Uterus (tissue), 4 donors: ENCODE measurements around the gene HOXD10. TPM values are rescaled to one million over a fixed set of nuclear protein-coding genes. Genes with fewer than 3 reads are reported as not detected.

Experiments
- DNase-seq, 2 donors: peaks; one replicate each; pipeline ENCODE4 v3.0.0-alpha.2; 2019 to 2020
- H3K27ac ChIP-seq, 2 donors: fragments of 200-600 bp; sonication (generic); 1 replicate in 1 of 2; 2 replicates in 1 of 2; pipeline ENCODE4 v1.5.1; 2016 to 2018
- H3K27me3 ChIP-seq, 2 donors: fragments of 200-600 bp; sonication (generic); one replicate each; pipeline ENCODE4 v1.5.1; 2018 to 2019; ENCODE audit warnings: control low read depth in 1 of 2
- H3K36me3 ChIP-seq, 2 donors: fragments of 200-600 bp; sonication (generic); one replicate each; pipeline ENCODE4 v1.5.1; 2019; ENCODE audit warnings: control low read depth in 1 of 2
- H3K4me1 ChIP-seq, 2 donors: fragments of 200-600 bp; sonication (generic); one replicate each; pipeline ENCODE4 v1.5.1; 2018 to 2019; ENCODE audit warnings: control low read depth in 1 of 2
- H3K4me3 ChIP-seq, 2 donors: fragments of 200-600 bp; sonication (generic); 1 replicate in 1 of 2; 2 replicates in 1 of 2; pipeline ENCODE4 v1.5.1; 2018 to 2019; ENCODE audit warnings: mild to moderate bottlenecking in 1 of 2
- H3K9me3 ChIP-seq, 2 donors: fragments of 200-600 bp; sonication (generic); one replicate each; pipeline ENCODE4 v1.5.1; 2019; ENCODE audit warnings: control low read depth in 1 of 2
- POLR2A ChIP-seq, 2 donors: fragments of 450-650 bp; IDR thresholded peaks; one replicate each; pipeline ENCODE4 v1.6.1; 2016; ENCODE audit warnings: antibody characterized with exemption in 2 of 2, mild to moderate bottlenecking in 1 of 2, moderate library complexity in 1 of 2
- intact Hi-C: fragments of 100-400 bp; cut with DNase I; formaldehyde crosslinking; loops from one replicate; pipeline ENCODE4 v1.15.1; 2023; ENCODE audit warnings: low total_unique reads
- total RNA-seq, 4 donors: library from RNA; depleted of rRNA in 3 of 4; stranded (reverse); fragments of >200 nt in 3 of 4; gene quantifications; one replicate each; pipeline versions ENCODE4 v1.1.0 to v1.2.4, GENCODE V29; 2014 to 2023
- TF ChIP-seq, protein P1 (sequence below), 4 experiments: fragments of 200-600 bp in 2 of 4; fragments of 450-650 bp in 2 of 4; sonication (generic) in 2 of 4; IDR thresholded peaks; one replicate each; pipeline ENCODE4 v1.5.1; 2016 to 2019; ENCODE audit warnings: antibody characterized with exemption in 4 of 4, mild to moderate bottlenecking in 2 of 4, moderate library complexity in 1 of 4
- donor health status: DM: yes; HTN: yes; CAD: no.

HOXD10 gene
- total RNA-seq, 4 donors from 2014 or later: 6.8 to 81.0 (median 53.6) TPM

- intact Hi-C loops: no loop called here
- Histone ChIP-seq H3K27ac (peak overlapping the region; percentile 82 to 83), H3K9me3 (no peaks in the 10 kb centered on the region), H3K36me3 (no peaks in the 10 kb centered on the region), H3K27me3 (no peaks in the 10 kb centered on the region), H3K4me1 (no peaks in the 10 kb centered on the region), H3K4me3 (peak overlapping the region; percentile 9 to 20)
- no peak for TF ChIP-seq POLR2A (IDR thresholded peaks at IDR 0.05)
- TF ChIP-seq, protein P1, sequence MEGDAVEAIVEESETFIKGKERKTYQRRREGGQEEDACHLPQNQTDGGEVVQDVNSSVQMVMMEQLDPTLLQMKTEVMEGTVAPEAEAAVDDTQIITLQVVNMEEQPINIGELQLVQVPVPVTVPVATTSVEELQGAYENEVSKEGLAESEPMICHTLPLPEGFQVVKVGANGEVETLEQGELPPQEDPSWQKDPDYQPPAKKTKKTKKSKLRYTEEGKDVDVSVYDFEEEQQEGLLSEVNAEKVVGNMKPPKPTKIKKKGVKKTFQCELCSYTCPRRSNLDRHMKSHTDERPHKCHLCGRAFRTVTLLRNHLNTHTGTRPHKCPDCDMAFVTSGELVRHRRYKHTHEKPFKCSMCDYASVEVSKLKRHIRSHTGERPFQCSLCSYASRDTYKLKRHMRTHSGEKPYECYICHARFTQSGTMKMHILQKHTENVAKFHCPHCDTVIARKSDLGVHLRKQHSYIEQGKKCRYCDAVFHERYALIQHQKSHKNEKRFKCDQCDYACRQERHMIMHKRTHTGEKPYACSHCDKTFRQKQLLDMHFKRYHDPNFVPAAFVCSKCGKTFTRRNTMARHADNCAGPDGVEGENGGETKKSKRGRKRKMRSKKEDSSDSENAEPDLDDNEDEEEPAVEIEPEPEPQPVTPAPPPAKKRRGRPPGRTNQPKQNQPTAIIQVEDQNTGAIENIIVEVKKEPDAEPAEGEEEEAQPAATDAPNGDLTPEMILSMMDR (IDR thresholded peaks at IDR 0.05): no peak
- DNase-seq: no peak
These were observed 44.6 kb downstream of the HOXD10 start for GRCh38 chr2:176160986-176161824.

- H3K4me3 ChIP-seq: peak overlapping the region in 1 of 2 donors; percentile 10
These were observed 45.4 kb downstream of the HOXD10 start for GRCh38 chr2:176161825-176162626.

DNA sequence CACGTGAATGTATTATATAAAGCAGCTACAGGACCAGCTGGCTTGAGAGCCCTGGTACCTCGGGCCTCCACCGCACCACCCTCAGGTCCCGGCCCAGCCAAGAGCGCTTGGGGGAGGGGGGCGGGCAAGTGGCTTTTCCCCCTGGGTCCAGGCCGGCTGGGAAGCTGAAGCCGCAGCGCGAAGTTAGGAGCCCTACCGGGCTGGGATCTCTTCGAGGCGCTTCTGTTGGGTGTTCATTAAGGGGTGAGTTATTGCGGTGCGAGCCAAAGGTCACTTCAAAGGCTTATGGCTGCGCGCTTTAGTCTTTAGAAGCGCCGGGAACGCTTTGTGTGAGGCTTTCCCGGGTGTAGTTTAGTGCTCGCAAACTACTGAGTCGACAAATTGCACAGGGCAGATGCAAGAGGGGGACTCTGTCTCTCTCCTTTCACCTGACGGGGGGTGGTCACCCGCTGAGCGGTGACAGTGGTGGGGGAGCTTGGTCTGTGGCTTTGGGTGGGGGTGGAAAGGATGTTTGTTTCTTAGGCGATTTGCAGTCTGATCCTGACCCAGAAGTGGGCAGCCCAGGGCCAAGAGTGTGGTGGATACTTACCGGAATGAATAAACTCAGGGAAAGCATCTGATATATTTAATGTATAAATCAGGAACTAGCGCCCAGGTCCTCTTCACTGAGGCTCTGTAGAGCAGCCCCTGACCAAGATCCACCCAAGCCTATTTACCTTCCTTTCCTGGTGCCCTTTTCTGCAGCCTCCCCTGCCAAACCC, 46.5 kb downstream of the HOXD10 start:
- Histone ChIP-seq H3K27me3 (no peaks in the 10 kb centered on the region), H3K9me3 (no peaks in the 10 kb centered on the region), H3K4me1 (no peaks in the 10 kb centered on the region), H3K36me3 (no peaks in the 10 kb centered on the region), H3K4me3 (no peak overlapping the region), H3K27ac (peak overlapping the region; percentile 82 to 83)
- TF ChIP-seq, protein P1 (IDR thresholded peaks at IDR 0.05): no peak
- no peak for TF ChIP-seq POLR2A (IDR thresholded peaks at IDR 0.05)
- intact Hi-C loops: no loop called here
- no peak for DNase-seq

More at GRCh38 chr2:176161825-176162626, 45.4 kb downstream of the HOXD10 start:
- Histone ChIP-seq H3K27ac (peak overlapping the region; percentile 82 to 83), H3K4me1 (no peaks in the 10 kb centered on the region), H3K9me3 (no peaks in the 10 kb centered on the region), H3K36me3 (no peaks in the 10 kb centered on the region), H3K27me3 (no peaks in the 10 kb centered on the region)
- DNase-seq: peak in 1 of 2 donors; percentile 68
- TF ChIP-seq, protein P1 (IDR thresholded peaks at IDR 0.05): no peak
- no peak for TF ChIP-seq POLR2A (IDR thresholded peaks at IDR 0.05)
- intact Hi-C loops: no loop called here

- DNase-seq: no peak
- no peaks in the 10 kb centered on the region for H3K9me3 ChIP-seq
- H3K36me3 ChIP-seq: no peaks in the 10 kb centered on the region
- intact Hi-C loops: no loop called here
- no peaks in the 10 kb centered on the region for H3K27me3 ChIP-seq
- peak overlapping the region in 1 of 2 donors; percentile 83 for H3K27ac ChIP-seq
- no peak overlapping the region for H3K4me3 ChIP-seq
- H3K4me1 ChIP-seq: no peaks in the 10 kb centered on the region
- no peak for TF ChIP-seq POLR2A (IDR thresholded peaks at IDR 0.05)
- TF ChIP-seq, protein P1 (IDR thresholded peaks at IDR 0.05): no peak
These were observed 47.1 kb downstream of the HOXD10 start for GRCh38 chr2:176163672-176164056.
